GM19324 (cell line): ENCODE data around the gene MLC1.
"Not testable (repeated sequence)": the region's sequence is repeated elsewhere in the genome, so short reads cannot be mapped to it uniquely, and the experiment has no call there.

ENCODE experiments used
- ATAC-seq: cut with Tn5 transposase; IDR thresholded peaks from one replicate; pipeline ENCODE4 v1.9.1; 2021; ENCODE audit warnings: mild to moderate bottlenecking, moderate library complexity; ENCODE audit not compliant: unreplicated experiment, low FRiP score

The MLC1 gene

DNA sequence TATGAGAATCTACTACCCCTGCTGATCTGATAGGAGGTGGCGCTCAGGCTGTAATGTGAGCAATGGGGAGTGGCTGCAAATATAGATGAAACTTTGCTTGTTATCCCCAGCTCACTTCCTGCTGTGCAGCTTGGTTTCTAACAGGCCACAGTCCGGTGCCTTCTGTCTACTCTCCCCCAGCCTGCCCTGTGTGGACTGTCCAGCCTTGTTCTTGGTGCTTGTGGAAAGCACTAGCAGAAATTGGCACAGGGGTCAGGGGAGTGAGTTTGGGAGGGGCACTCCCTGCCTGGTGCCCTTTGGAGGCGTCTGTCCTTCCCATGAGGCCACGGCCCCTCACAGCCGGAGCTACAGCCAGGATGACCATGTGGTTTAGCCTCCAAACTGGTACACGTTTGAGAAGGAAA lies 18.9 kb upstream of the MLC1 start:
- ATAC-seq: no peak

DNA sequence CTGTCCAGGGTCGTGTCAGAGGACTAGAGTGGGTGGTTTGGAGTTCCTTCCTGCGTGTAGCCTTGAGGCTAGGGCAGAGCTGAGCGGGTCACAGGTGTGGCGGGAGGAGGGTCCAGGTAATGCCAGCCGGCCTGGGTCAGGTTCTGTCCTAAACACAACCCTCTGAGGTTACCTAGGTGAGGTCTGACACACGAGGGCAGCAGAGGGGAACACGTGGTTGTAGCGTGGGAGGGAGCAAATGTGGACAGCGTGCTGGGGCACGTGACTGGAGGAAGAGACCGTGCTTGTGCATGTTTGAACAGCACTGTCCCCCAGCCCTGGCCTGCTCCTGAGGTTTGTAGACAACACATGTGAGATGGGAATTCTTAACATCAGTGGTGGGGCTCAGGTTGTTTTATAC lies 17.7 kb upstream of the MLC1 start:
- no peak for ATAC-seq

GRCh38 chr22:50101870-50102565 lies 16.8 kb upstream of the MLC1 start:
- ATAC-seq: no peak

GRCh38 chr22:50098052-50098451 lies 12.8 kb upstream of the MLC1 start:
- ATAC-seq: no peak

DNA sequence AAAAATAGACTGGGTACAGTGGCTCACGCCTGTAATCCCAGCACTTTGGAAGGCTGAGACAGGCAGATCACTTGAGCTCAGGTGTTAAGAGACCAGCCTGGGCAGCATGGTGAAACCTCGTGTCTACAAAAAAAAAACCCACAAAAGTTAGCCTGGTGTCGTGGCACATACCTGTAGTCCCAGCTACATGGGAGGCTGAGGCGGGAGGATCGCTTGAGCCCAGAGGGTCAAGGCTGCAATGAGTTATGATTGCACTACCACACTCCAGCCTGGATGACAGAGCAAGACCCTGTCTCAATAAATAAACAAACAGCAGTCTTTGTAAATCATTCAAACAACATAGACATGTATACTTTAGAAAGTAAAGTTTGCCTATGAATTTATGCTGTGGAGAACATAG lies 7.1 kb upstream of the MLC1 start:
- no peak for ATAC-seq

- ATAC-seq: no peak
Measured at GRCh38 chr22:50091092-50091768, 6.0 kb upstream of the MLC1 start.

DNA sequence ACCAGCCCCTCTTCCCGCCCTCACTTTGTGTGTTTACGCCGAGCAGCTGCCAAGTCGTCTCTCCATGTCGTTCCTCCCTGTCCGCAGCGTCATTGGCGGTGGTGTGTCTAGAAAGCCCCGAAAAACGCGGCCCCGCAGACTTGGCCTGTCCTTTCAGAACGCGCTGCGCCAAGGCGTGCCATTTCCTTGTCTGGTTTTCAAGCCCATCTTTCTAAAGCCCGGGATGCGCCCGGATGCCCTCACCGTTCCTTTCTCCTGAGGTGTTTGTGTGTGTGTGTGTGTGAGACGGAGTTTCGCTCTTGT lies 5.1 kb upstream of the MLC1 start:
- no peak for ATAC-seq

DNA sequence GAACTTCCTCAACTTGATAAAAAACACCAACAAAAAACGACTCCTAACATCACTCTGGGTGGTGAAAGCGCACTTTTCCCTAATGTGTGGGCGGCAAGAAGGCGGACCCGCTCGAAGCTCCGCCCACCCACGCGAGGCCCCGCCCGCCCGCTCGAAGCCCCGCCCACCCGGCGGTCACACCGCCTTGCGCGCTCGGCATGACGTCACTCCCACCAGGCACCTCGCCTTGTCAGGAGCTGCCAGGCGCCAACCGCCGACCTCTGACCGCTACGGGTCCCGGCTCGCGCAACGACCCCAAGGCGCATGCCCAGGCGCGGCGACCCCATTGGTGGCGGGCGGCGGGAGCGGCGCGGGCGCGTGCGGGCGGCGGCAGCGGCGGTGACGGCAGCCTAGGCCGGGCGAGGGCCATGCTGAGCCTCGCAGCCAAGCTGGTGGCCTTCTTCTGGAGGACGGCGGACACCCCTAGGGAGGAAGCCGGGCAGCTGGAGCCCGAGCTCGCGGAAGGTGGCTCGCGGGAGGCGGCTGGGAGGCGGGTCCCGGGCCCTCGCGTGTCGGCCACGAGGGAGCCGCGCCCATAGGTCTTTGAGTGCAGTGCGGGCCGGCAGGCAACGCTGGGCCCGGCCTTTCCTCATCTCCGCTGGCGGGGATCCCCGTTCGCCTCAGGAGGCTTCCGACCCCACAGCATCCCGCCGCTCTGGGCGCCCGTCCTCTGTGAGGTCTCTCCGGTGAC lies 4.6 kb upstream of the MLC1 start, which contains the start of gene MOV10L1:
TSS of gene MOV10L1 (plus strand) at position 325 of the 730 bp plus-strand sequence. CDS start at position 408, 83 bp downstream.
- ATAC-seq: no peak

GRCh38 chr22:50089231-50089630 lies 4.0 kb upstream of the MLC1 start:
- no peak for ATAC-seq

- ATAC-seq: no peak
Measured at GRCh38 chr22:50088096-50088495, 2.9 kb upstream of the MLC1 start.

- no peak for ATAC-seq
Measured at GRCh38 chr22:50087646-50088045, 2.4 kb upstream of the MLC1 start.

- not testable (repeated sequence) for ATAC-seq
Measured at GRCh38 chr22:50086975-50087374, 1.7 kb upstream of the MLC1 start.

DNA sequence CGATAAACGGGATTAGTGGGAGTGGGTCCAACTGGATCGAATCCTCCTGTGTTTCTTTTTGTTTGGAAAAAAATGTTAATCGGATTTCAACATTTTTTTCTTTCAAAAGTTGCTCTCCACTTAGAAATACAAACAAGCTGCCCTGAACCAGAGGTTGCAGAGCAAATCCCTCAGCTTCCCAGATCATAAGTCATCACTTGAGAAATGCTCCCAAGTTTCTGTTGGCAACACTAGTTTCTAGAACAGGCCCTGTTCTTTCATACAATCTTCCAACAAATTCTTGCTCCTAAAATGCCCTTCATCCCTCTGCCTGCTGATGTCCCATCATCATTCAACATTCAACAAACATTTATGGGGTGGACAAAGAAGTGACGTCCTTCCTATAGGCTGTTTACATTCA lies 1.3 kb upstream of the MLC1 start:
- ATAC-seq: no peak

DNA sequence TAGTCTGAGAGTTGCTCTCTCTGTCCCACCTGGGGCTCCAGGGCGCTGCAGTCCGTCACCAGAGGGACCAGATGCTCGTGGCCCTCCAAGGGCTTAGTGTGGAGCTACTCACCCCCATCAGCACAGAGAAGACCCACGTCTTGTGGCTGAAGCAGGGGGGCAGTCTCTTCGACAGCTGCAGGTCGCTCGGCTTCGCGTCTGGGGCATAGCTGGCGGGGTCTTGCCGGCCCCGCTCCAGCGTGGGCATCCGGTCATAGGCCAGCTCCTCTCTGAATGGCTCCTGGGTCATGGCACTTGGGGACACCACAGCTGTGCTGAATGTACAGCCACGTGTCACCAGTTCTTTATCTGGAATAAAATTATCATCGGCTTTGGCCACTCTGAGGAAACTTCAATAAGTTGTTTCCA lies 608 bp downstream of the MLC1 start:
- ATAC-seq: no peak

- ATAC-seq: no peak
Measured at GRCh38 chr22:50084080-50084477, 1.1 kb downstream of the MLC1 start.

DNA sequence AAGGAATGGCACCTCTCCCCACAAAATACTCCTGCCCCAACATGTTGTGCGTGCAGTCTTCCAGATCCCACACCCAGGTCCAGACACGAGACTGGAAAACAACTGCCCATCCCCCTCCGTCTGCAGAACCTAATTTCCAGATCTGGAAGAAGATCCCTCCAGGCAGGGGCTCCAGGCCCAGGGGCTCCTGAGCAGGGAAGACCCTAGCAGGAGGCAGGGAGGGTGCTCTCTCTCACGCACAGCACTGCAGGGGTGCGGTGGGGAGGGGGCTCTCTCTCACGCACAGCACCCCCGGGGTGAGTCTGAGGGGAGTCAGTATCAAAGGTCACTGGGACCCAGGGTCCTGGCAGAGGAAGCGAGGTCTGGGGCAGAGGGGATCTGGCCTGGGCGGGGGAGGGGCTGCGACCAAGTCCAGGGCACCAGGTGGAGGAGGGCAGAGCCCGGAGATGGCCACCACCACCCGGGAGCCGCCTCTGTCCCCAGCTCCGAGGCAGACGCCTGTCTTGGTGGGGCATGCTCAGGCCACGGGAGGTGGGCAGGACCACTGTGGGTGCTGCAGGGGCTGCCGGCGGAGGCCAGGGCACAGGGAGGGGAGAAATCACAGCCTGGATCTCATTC lies 1.7 kb downstream of the MLC1 start:
- ATAC-seq: no peak

GRCh38 chr22:50082961-50083461 lies 2.2 kb downstream of the MLC1 start:
- ATAC-seq: no peak

- ATAC-seq: no peak
Measured at GRCh38 chr22:50082197-50082715, 3.0 kb downstream of the MLC1 start.

DNA sequence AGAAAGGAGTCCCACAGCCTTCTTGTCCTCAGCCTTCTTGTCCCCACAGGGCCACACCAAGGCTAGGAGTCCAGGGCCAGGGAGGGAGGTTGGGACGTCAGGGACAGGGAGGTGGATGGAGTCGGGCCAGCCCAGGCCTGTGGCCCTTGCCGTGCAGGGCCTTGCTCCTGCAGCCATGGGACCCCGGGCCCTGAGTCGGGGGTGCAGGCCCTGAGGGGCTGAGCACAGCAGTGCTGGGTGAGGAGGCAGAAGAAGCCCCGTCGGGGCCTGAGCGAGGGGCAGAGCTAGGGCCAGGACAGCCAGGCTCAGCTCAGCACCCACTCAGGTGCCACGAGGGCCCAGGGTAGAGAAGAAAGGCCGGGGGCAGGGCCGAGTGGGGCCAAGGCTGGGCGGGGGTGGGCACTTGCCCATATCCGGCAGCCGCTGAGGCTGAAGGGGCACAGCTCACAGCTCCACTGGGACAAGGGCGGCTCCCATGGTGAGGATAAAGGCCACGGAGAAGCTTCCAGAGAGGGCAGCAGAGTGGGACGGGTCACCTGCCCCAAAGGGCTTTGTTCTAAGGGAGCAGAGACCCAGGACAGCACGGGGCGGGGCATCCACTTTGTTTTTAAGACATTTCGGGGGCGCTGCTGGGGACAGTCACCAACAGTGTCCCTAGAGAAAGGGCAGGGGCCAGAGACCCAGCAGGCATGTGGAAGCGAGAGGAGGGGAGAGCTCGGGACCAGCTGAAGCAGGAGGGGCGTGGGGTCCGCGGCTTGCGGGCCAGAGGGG lies 3.6 kb downstream of the MLC1 start:
- ATAC-seq: no peak

GRCh38 chr22:50080077-50080465 lies 5.2 kb downstream of the MLC1 start:
- ATAC-seq: no peak
